ENCODE measurements around the gene CSNK2A3.
"Not testable (repeated sequence)": the region's sequence is repeated elsewhere in the genome, so short reads cannot be mapped to it uniquely, and the experiment has no call there.

Gene CSNK2A3

DNA sequence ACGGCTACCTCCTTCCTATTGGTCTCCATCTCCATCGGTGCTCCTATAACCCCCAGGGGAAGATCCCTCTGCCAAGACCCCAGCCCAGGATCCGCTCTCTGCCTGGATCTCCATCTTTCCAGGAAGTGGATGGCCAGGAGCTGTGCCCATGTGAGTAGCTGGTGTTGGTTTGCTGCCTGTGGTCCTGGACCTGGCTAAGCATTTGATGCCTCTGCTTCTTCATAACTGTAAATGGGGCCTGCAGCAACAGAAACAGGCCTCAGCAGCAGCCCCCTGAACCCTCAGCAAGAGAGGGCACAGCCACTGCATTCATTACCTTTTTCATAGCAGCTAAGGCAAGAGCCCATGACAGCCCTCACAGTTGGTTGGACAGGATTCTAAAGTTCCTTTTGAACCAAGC, 26.6 kb upstream of the CSNK2A3 start:
- no peak for DNase-seq (ENCODE audit: low spot score)

DNA sequence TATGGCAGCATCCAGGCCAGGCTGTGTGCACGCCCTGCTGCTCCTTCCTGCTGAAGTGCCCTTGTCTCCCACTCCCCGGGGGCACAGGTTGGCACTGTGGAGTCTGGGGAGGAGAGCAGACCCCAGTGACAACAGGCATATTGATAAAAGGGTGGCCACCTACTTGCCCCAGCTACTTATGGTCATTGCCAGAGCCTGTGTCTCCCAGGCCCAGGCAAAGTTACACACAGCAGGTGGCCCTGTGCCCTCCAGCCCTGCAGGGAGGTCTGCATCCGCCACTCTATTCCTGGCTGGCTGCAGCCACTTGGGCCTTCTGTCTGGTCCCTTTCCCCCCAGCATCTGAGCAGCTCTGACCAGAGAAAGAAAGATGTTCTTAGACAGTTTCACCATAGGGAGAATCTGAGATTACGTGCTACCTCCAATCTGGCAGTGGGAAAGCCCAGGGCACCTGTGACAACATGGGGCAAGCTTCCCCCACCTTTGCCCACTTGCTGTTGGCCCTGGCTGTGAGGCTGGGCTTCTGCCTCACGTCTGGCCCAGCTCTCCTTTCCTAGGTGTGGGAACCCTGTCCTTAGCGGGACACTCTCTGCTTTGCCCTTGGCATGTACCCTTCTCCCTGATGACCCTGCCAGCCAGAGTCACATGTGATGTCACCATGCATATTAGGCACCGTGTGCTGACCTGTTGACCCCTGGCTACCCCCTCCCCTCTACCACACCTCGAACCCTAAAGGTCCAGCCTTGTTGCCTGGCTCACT, 25.3 kb upstream of the CSNK2A3 start:
- DNase-seq (ENCODE audit: low spot score) = no peak

DNA sequence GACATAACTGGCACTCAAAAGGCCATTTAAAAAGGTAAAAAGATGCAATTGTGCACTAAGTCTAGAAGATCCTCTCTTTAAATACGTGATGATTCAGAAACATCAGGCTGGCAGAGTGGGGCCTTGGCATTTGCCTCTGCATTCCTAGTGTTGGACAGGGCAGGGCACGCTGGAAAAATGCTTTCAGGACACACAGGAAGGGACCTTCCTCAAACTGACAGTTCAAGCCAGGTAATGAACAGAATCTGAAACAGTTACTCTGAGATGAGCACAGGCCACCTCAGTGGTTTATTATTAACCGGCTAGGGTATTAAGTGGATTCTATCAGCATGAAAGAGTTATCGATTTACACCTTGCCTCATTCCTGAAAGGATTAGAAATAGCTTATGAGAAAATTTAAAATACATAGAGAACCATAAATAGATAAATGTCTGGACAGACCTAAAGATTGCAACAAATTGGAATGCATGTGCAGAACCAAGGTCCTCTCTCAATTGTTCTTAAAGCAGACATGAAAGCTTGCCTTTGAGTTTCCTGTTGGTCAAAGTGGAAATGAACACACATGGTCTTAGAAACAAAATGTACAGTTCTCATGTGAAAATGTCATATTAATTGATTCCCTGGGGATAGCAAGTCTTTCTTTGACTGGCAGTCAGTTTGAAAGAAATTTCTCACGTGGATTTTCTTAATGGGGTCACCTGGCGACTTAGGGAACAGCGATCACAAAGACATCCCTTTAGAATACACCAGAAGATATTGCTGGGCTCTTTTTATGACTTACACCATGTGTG, 21.5 kb upstream of the CSNK2A3 start:
- no peak for DNase-seq (ENCODE audit: low spot score)

DNA sequence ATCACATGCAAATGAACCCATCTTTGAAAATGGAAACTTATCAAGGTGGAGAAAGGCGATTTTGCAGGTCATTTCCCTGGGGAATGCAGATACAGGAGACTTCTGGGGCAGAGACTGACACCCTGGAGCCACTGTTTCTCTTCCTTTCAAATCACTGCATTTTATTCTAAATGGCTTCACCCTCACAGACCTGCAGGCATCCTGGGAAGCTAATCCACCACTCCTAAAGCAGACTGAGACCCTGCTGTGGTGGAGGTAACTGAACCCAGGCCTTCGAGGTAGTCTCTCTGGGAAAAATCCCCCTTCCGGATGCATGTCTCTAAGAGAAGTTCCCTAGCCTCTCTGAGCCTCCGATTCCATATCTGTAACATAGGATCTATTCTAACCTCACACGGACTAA, 20.9 kb upstream of the CSNK2A3 start:
- DNase-seq (ENCODE audit: low spot score) = no peak

DNA sequence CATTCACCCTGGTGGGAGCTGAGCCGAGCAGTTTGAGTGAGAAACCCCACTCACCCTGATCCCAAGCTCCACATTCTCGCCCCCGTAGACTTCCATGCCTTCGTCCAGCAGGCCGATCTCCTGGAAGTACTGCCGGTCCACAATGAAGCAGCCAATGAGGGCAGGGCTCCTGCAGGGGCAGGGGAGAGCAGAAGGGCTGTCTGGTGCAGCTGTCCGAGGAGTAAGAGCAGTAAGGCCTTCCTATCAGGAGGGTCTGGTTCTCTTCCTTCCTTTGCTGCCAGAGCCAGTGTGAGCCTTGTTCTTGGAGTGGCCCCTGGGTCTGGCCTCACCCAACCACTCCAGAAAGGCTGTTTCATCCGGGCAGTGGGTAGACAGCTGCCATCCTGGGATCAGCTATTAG, 19.4 kb upstream of the CSNK2A3 start:
- no peak for DNase-seq (ENCODE audit: low spot score)

DNA sequence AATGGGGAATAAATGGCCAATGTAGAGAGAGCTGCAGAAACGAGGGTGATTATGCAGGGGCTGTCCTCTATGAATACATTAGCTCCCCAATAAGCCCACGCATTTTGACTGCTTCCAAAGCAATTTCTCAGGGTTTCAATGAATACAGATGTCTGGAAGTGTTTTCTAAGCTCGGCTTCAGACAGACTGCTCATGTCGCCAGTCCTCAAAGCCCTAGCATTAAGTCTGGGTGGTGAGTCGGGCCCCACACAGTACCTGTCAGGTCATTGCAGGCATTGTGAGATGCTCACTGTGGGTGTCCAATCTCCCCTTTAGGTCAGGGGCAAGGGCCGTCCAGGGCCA, 17.9 kb upstream of the CSNK2A3 start:
- no peak for DNase-seq (ENCODE audit: low spot score)

DNA sequence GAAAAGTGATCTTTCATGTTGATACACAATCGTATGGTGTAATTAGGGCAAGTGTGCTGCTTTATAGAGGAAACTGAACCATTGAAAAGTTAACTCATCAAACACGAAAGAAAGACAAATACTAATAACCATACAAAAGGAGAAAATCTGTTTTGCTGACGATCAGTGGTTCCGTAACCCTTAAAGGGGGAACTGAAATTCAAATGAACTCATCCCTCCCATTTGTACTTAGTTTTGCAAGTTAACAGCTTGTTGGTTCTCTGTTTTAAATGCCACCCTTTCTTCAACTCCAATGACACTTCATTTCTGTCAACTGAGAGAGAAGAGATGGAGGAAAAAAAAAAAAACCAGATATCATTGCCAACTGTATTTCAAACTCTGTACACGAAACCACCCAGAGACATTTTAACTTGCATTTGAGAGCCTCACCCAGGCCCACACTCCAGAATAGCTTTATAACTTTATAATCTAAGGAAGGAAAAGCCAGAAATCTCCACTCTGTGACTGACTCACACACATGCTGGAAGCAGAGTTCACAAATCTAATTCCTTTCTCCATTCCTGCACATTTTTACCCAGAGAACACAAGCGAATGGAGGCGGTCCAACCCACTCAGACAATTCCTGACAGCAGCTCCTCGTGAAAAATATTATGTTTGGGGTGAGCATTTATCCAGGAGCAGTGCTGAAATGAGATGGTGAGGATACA, 17.4 kb upstream of the CSNK2A3 start:
- DNase-seq (ENCODE audit: low spot score) = no peak

DNA sequence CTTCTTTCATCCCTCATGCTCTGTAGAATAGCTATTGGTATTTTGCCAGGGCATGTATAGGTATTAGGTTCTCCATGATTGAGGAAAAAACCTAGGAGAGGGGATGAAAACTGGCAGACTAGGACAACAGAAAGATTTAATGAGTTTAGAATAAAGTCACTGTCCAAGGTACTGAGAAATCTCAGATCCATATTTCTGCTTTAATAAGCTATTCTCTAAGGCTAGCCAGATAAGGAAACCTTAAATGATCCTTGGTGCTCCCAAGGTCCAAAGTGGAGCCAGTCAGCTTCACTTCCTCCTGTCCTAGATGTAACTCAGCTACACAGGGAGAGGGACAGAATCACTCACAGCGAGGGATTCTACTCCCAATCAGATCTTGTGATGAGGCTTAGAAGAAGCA, 13.7 kb upstream of the CSNK2A3 start:
- DNase-seq (ENCODE audit: low spot score) = no peak

DNA sequence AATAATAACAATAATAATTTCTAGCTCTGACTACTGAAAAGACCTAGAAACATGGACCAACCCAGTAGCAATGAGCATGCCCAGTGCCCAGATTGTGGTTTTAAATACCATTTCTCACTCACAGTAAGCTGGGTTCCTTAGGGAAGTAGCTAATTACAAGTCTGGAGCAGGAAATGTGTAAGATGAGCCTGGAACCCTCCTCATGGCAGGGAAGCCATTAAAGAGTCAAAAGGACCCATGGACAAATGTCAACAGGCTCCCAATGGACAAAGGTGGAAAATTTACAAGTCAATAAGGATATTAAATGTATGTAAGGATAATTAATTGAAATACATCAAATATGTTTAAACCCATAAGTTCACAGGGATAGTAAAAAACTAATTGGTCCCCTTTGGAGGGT, 10.6 kb upstream of the CSNK2A3 start:
- DNase-seq (ENCODE audit: low spot score) = no peak

DNA sequence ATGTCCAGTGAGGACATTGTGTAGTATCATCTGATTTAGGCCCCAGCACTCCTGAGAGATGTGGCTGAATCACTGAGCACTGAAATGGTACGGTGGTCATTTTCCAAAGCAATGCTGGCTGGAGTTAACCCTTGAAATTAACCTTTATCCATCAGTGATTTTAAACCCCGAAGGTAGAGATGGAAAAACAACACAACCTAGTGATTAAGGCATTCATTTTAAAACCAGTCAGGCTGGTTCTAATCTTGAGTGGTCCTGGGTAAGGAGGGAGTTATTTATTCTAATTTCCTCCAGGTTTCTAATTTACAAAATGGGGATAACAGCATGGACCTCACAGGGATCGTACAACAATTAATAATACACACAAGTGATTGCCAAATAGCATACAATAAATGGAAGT, 6.6 kb upstream of the CSNK2A3 start:
- no peak for DNase-seq (ENCODE audit: low spot score)

DNA sequence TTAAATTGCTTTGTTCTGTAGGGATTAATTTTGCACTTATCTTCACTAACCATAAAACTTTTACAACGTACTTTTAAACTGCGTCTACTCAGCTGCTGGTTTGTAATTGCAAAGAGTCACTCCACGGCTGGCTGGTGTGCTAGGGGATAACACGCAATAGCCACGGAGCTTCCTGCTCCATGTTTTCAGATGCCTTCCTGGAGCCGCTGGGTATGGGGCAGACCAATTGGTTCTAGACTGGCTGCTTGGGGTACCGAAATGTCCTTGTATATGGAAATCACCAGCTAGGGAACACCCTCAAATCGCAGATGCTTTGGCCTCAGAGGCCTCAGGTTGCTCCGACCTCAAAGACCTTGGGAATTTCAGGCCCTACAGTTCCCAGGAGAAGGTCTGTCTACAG, 3.8 kb upstream of the CSNK2A3 start:
- no peak for DNase-seq (ENCODE audit: low spot score)

DNA sequence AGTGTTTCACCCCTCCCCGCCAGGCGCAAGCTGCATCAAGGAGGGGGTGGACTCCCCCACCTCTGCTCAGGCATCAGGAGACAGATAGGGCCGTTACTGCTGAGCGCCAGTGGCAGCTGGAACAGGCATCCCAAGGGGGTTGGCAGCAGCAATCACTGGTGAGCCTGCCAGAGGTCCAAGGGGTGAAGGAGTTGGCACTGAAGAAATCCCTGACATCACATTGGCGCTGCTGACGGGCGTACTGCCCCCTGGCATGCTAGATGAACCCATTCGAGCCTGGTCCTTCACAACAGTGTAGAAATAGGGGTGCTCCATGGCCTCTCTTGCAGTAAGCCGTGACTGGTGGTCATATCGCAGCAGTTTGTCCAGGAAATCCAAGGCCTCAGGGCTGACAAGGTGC, 1.2 kb downstream of the CSNK2A3 start:
- DNase-seq (ENCODE audit: low spot score) = not testable (repeated sequence)

DNA sequence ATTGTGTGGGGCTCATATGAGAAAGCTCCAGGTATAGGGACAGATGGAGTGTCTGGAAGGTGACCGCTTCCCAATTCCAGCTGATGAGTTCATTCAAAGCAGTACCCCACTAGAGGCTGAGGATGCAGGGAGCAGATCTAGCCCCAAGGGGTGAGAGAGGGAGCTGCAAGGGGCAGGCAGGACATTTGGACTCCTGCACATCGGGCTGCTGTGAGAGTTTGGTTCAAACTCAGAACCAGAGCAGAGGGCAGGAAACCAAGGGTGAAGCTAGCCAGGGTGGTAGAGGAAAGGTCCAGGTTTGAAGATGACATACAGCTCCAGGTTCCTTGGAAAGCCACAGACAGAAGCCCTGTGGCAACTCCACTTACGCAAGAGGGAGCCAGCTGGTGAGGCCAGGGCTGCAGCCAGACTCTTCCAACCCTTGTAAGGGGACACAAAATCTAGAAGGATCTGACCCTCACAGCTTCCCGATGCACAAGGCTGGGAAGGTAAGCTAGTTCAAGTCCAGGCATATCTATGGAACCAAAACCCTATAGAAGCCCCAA, 1.9 kb downstream of the CSNK2A3 start:
- DNase-seq (ENCODE audit: low spot score) = no peak

DNA sequence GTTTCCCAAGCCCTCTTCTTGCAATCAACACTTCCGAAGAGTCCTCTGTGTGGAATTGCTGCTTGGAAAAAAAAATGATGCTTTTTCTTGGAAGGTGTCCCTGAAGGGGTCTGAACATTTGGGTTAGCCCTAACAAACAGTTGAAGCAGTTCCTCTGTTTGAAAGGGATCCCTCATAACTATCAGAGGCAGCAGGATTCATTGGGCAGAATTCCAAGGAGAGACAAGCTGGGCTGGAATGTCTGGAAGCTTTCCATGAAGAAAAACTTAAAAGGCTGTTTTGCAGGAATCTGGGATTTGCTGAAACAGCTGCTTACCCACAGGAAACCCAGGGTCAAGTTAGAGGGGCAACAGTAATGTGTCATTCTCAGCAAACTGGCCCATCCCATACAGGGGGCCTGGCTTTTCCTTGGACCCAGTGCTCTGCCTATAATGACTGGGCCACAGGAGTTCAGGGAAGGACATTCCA, 3.1 kb downstream of the CSNK2A3 start:
- DNase-seq (ENCODE audit: low spot score) = no peak

DNA sequence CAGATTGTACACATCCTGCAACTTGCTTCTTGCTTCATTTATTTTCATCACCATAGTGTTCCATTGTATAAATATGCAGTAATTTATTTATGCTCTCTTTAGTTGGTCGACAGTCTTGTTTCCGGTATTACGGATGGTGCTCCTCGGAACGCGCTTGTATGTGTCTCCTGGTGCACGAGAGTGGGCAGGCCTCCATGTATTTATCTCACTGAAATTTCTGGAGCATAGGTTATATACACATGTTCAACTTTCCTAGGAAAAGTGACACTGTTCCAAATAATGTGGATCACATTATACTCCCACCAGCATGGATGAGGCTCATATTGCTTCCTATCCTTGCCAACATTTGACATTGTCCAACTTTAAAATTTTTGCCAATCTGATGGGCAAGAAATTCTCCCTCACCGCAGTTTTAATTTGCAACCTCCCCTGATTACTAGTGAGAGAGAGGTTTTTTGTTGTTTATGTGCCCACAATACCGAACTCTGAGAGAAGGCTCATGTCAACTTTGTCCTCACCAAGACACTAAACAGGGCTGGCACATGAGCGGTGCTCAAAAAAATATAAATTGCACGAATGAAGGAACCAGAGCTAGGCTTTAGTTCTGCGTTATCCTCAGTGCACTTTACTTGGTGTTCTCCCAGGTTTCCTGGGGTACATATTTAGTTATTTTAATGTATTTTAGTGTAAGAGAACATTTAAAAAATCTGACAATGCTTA, 3.8 kb downstream of the CSNK2A3 start:
- no peak for DNase-seq (ENCODE audit: low spot score)

DNA sequence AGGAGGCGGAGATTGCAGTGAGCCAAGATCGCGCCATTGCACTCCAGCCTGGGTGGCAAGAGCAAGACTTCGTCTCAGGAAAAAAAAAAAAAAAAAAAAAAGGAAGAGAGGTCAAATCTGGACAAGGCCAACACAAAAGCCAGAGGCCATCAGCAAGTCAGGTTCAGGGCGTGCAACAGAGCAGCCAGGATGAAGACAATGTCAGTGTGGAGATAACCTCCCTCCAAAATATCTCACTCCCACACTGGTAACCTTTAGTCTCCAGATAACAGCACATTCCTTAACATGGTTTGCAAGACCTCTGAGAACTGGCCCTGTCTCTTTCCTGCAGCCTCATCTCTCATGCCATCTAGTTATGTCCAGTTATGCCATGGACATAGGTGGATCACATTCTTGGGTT, 4.7 kb downstream of the CSNK2A3 start:
- DNase-seq (ENCODE audit: low spot score) = no peak

DNA sequence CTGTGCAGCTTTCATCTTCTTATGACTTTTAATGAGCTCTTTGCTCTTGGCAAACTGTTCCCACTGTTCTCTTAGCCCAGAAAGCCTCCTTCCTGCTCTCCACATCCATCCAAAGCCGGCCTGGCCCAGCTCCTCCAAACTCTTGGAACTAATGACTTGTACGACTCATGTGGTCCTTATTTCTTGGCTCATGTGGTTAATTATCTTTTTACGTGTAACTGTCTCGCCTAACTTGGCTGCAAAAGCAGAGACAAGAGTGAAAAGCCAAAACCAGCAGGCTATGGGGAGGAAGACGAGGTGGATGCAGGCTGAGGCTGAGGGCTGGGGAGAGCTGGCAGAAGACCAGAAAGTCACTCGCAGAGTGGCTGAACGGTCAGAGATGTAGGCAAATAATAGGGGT, 5.5 kb downstream of the CSNK2A3 start:
- no peak for DNase-seq (ENCODE audit: low spot score)

DNA sequence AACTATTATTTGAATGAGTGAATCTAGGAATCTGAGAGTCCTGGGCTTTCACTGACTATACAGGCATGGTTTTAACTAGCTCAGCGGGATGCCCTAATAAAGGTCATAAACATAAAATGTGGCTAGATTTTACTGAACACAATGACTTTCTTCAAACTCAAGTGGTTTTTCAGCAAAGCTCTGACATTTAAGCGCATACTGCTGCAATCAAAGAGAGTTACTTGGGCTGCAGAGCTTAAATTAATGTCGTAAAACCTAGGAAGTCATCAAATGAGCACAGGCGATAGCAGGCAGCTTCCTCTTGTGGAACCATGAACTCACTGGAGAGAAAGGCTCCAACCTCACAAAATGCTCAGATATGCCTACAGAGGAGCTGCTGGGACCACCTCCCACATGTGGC, 6.7 kb downstream of the CSNK2A3 start:
- DNase-seq (ENCODE audit: low spot score) = no peak

DNA sequence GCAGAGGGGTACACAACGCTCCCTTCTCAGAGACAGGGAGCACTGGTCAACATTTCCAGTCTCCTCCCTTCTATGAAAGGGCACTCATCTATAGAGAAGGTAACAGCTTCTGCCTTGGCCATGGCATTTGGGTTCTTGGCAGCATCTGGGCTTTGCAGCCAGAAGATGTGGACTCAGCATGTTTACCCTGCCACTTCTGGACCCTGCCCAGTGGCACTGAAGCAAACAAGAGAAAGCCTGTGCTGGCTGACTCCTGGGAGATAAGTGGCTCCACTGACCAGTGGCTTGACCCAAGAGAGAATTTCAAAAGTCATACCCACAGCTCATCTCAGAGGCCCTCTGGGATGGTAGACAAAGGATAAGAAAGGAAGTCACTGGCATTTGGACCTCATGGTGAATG, 8.0 kb downstream of the CSNK2A3 start:
- no peak for DNase-seq (ENCODE audit: low spot score)

DNA sequence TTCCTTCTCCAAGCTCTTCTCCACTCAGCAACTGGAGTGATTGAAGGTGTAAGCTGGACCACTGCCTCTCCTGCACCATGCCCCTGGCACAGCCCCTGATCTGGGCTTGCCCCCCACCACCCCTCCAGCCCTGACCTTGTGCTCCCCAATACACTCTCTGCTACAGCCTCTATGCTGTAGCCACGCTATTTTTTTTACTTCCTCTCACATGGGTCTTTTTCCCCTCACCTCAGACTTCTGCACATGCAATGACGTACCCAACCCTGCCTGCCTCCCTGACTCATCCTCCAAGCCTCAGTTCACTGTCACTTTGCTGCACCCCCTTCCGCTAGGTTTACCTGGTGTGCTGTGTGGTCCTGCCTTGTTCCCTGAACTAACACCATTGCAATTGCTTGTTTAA, 9.0 kb downstream of the CSNK2A3 start:
- no peak for DNase-seq (ENCODE audit: low spot score)

DNA sequence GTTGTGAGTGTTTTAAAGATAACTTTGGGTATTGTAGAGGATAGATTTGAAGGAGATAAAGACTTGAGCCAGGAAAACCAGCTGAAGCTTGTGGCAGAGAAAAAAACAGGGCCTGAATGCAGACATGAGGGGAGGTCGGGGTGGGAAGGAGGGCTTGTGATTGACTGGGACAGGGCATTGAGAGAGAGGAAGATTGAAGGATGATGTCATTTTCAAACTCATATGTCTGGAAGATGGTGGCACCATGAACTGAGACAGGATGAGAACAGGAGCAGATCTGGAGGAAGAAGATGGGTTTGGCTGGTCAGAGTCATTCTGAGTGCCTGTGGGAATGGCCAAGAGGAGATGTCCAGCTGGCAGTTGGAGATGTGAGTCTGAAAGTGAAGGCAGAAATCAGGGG, 14.7 kb downstream of the CSNK2A3 start:
- DNase-seq (ENCODE audit: low spot score) = no peak

DNA sequence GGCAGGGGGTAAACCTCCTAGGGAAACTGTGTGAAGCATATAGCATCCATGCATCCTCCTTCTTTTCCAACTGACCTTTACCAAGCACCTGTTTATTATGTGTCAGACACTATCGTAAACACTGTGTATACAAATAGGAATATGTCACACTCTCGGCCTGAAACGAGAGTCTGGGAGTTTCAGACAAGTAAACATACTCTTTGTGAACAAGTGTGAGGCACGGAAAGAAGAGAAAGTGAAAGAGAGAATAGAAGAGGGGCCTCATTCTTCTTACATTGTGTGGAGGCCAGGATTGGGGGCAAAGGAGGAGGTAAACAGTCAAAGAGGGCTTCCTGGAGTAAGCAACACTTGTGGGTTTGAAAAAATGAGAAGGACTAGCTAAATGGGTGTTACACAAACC, 16.4 kb downstream of the CSNK2A3 start:
- DNase-seq (ENCODE audit: low spot score) = no peak
